Caco-2 (cell line): Measurements from ENCODE around the gene MLXIP. TPM values are rescaled to one million over a fixed set of nuclear protein-coding genes. Genes with fewer than 3 reads are reported as not detected.

Source experiments
- BruUV-seq: library from RNA; stranded (reverse); fragments of 400-500 nt; replicated peaks from 2 replicates; lab custom pipeline; 2021; lab: Mats Ljungman, UMichigan
- CTCF ChIA-PET: fragments of 300-600 bp; sonication (Branson Sonifier 250); formaldehyde crosslinking; loops from one replicate; lab custom pipeline; 2022; ENCODE audit warnings: antibody characterized with exemption; lab: Charles Lee
- POLR2A ChIA-PET: fragments of 300-600 bp; sonication (Branson Sonifier 250); formaldehyde crosslinking; loops from one replicate; lab custom pipeline; 2022; ENCODE audit warnings: antibody characterized with exemption; lab: Charles Lee
- DNase-seq, 2 experiments: peaks; one replicate each; pipeline versions ENCODE4 v3.0.0 to v3.0.0-alpha.2; 2020 to 2022
- H3K27me3 ChIP-seq: replicated peaks from 2 replicates; pipeline ENCODE4 v1.6.0; 2011; ENCODE audit warnings: low read length; ENCODE audit not compliant: control insufficient read depth, insufficient read depth
- H3K36me3 ChIP-seq: 2 replicates; pipeline ENCODE4 v1.5.1; 2011; ENCODE audit warnings: low read length; ENCODE audit not compliant: control insufficient read depth, insufficient read depth
- H3K4me1 ChIP-seq: fragments of 250-450 bp; sonication (Bioruptor Pico); 2 replicates; pipeline ENCODE4 v1.5.1; 2020; ENCODE audit warnings: mild to moderate bottlenecking
- H3K4me3 ChIP-seq: 2 replicates; pipeline ENCODE4 v1.5.1; 2011; ENCODE audit warnings: low read depth, mild to moderate bottlenecking, control low read depth, low read length
- H3K9me3 ChIP-seq: fragments of 250-450 bp; sonication (Bioruptor Pico); 2 replicates; pipeline ENCODE4 v1.5.1; 2020; ENCODE audit warnings: mild to moderate bottlenecking, moderate library complexity
- H3K27ac Mint-ChIP-seq: one replicate; pipeline ENCODE4 v1.8.0; 2022; ENCODE audit warnings: mixed read lengths; ENCODE audit not compliant: unreplicated experiment
- H3K27me3 Mint-ChIP-seq: one replicate; pipeline ENCODE4 v1.8.0; 2022; ENCODE audit warnings: mixed read lengths; ENCODE audit not compliant: insufficient read depth, unreplicated experiment
- H3K36me3 Mint-ChIP-seq: one replicate; pipeline ENCODE4 v1.8.0; 2022; ENCODE audit warnings: mild to moderate bottlenecking, mixed read lengths; ENCODE audit not compliant: insufficient read depth, unreplicated experiment
- H3K4me1 Mint-ChIP-seq: one replicate; pipeline ENCODE4 v1.8.0; 2022; ENCODE audit warnings: low read depth, mixed read lengths; ENCODE audit not compliant: unreplicated experiment
- H3K4me3 Mint-ChIP-seq: one replicate; pipeline ENCODE4 v1.8.0; 2022; ENCODE audit warnings: mild to moderate bottlenecking, moderate library complexity, mixed read lengths; ENCODE audit not compliant: unreplicated experiment
- H3K9me3 Mint-ChIP-seq: one replicate; pipeline ENCODE4 v1.8.0; 2022; ENCODE audit warnings: mixed read lengths; ENCODE audit not compliant: unreplicated experiment
- intact Hi-C: fragments of 100-400 bp; cut with micrococcal nuclease; formaldehyde crosslinking; loops from one replicate; pipeline ENCODE4 v1.10.0; 2022; ENCODE audit not compliant: unreplicated experiment
- total RNA-seq: library from RNA; stranded (reverse); gene quantifications from 2 replicates; pipeline ENCODE4 v1.2.3, GENCODE V29; 2022
- TF ChIP-seq, protein P1 (sequence below), 2 experiments: fragments of 200-600 bp in 1 of 2; IDR thresholded peaks; 1 replicate in 1 of 2; 2 replicates in 1 of 2; pipeline versions ENCODE4 v1.5.1 to v1.8.0; 2011 to 2022; ENCODE audit warnings: antibody characterized with exemption in 1 of 2, control low read depth in 1 of 2, inconsistent platforms in 1 of 2, low read depth in 1 of 2, low read length in 1 of 2, mild to moderate bottlenecking in 1 of 2, moderate library complexity in 1 of 2; ENCODE audit not compliant: insufficient read depth in 1 of 2, severe bottlenecking in 1 of 2, unreplicated experiment in 1 of 2

Gene MLXIP
- total RNA-seq, 1 experiment from 2014 or later = 54.5 TPM

- CTCF ChIA-PET = no interaction called here
- no peaks in the 10 kb centered on the region for H3K36me3 ChIP-seq
- DNase-seq = no peak
- no peaks in the 10 kb centered on the region for H3K27me3 ChIP-seq
- H3K36me3 Mint-ChIP-seq = no peaks in the 10 kb centered on the region
- no peak overlapping the region for H3K27ac Mint-ChIP-seq
- H3K4me1 ChIP-seq = no peaks in the 10 kb centered on the region
- H3K4me3 ChIP-seq = no peak overlapping the region
- no peak overlapping the region for H3K4me3 Mint-ChIP-seq
- no peaks in the 10 kb centered on the region for H3K4me1 Mint-ChIP-seq
- intact Hi-C loops = no loop called here
- H3K9me3 Mint-ChIP-seq = no peaks in the 10 kb centered on the region
- H3K9me3 ChIP-seq = no peaks in the 10 kb centered on the region
- POLR2A ChIA-PET = no interaction called here
- BruUV-seq = no TSS peak
- no peaks in the 10 kb centered on the region for H3K27me3 Mint-ChIP-seq
- TF ChIP-seq, protein P1, sequence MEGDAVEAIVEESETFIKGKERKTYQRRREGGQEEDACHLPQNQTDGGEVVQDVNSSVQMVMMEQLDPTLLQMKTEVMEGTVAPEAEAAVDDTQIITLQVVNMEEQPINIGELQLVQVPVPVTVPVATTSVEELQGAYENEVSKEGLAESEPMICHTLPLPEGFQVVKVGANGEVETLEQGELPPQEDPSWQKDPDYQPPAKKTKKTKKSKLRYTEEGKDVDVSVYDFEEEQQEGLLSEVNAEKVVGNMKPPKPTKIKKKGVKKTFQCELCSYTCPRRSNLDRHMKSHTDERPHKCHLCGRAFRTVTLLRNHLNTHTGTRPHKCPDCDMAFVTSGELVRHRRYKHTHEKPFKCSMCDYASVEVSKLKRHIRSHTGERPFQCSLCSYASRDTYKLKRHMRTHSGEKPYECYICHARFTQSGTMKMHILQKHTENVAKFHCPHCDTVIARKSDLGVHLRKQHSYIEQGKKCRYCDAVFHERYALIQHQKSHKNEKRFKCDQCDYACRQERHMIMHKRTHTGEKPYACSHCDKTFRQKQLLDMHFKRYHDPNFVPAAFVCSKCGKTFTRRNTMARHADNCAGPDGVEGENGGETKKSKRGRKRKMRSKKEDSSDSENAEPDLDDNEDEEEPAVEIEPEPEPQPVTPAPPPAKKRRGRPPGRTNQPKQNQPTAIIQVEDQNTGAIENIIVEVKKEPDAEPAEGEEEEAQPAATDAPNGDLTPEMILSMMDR (IDR thresholded peaks at IDR 0.05; ENCODE audit: insufficient read depth in 1 of 2, low read depth in 1 of 2, low read length in 1 of 2, severe bottlenecking in 1 of 2, unreplicated experiment in 1 of 2) = no peak
Observed at GRCh38 chr12:122185494-122186082, 107.0 kb downstream of the MLXIP start.

DNA sequence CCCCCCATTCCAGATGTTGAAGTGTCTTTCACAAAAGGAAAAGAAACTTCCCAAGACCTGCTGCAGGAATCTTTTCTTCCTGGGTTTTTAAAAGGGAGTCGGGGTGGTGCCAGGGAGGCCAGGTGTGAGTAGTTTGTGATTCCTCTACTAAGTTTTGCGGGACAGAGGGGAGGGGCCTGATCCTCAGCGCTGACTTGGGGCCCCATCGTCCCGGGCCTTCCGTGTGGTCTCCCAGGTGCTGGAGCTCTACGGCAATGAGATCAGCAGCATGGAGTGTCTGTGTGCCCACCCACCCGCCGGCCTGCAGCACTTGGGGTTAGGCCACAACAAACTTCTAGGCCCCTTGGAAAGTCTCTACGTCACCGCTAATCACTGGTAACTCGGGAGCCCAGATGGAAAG, 108.9 kb downstream of the MLXIP start:
- Histone ChIP-seq H3K4me3 (no peak overlapping the region), H3K9me3 (no peaks in the 10 kb centered on the region), H3K4me1 (no peaks in the 10 kb centered on the region), H3K27me3 (no peaks in the 10 kb centered on the region), H3K36me3 (no peaks in the 10 kb centered on the region)
- Mint-ChIP-seq H3K4me3 (no peak overlapping the region), H3K27me3 (no peaks in the 10 kb centered on the region), H3K36me3 (no peaks in the 10 kb centered on the region), H3K4me1 (no peaks in the 10 kb centered on the region), H3K27ac (no peak overlapping the region), H3K9me3 (no peaks in the 10 kb centered on the region)
- no TSS peak for BruUV-seq
- ChIA-PET POLR2A (no interaction called here), CTCF (no interaction called here)
- intact Hi-C loops = no loop called here
- no peak for DNase-seq
- TF ChIP-seq, protein P1 (IDR thresholded peaks at IDR 0.05; ENCODE audit: insufficient read depth in 1 of 2, low read depth in 1 of 2, low read length in 1 of 2, severe bottlenecking in 1 of 2, unreplicated experiment in 1 of 2) = no peak

- no peaks in the 10 kb centered on the region for H3K4me1 Mint-ChIP-seq
Observed at GRCh38 chr12:122189626-122190475, 111.3 kb downstream of the MLXIP start.

More at GRCh38 chr12:122189626-122190475, 111.3 kb downstream of the MLXIP start:
- H3K9me3 Mint-ChIP-seq = no peaks in the 10 kb centered on the region
- H3K27me3 Mint-ChIP-seq = no peaks in the 10 kb centered on the region
- H3K4me1 ChIP-seq = no peaks in the 10 kb centered on the region
- H3K36me3 ChIP-seq = no peaks in the 10 kb centered on the region
- ChIA-PET CTCF (interaction anchor here (0.7 kb wide), 1 partner anchor 33 kb away, joined by 4 read pairs; no protein-coding TSS in a partner anchor), POLR2A (interaction anchor here (0.6 kb wide), 1 partner anchor 31 kb away, joined by 3 read pairs; no protein-coding TSS in a partner anchor)
- no peaks in the 10 kb centered on the region for H3K9me3 ChIP-seq
- H3K4me3 Mint-ChIP-seq = no peak overlapping the region
- DNase-seq = no peak
- intact Hi-C loops = loop anchor here (2.0 kb wide), 1 partner anchor 135 kb away; no protein-coding TSS in a partner anchor
- no peak overlapping the region for H3K4me3 ChIP-seq
- H3K27me3 ChIP-seq = no peaks in the 10 kb centered on the region
- no peak overlapping the region for H3K27ac Mint-ChIP-seq
- no TSS peak for BruUV-seq
- TF ChIP-seq, protein P1 (IDR thresholded peaks at IDR 0.05; ENCODE audit: insufficient read depth in 1 of 2, low read depth in 1 of 2, low read length in 1 of 2, severe bottlenecking in 1 of 2, unreplicated experiment in 1 of 2) = no peak
- H3K36me3 Mint-ChIP-seq = no peaks in the 10 kb centered on the region
